ENCODE results near the gene CRIM1. TPM values are rescaled to one million over a fixed set of nuclear protein-coding genes. Genes with fewer than 3 reads are reported as not detected.

The CRIM1 gene
- total and polyA plus RNA-seq, 2 experiments from 2014 or later: 10.5 to 36.4 TPM

GRCh38 chr2:36374585-36374984, 19.0 kb downstream of the CRIM1 start:
- DNase-seq (ENCODE audit: low spot score): no peak
- peak overlapping the region; percentile 30; the same call in 1 of the 2 replicates for H3K27ac Mint-ChIP-seq
- no peak for ATAC-seq
- H3K79me2 ChIP-seq (replicated peaks; ENCODE audit: insufficient read depth): peaks cover 98% of the 10 kb centered on the region
- H2AFZ ChIP-seq: no peak overlapping the region
- no peak overlapping the region for H3K4me3 ChIP-seq
- H3K27me3 ChIP-seq (ENCODE audit: insufficient read depth): no peaks in the 10 kb centered on the region
- H3K4me1 Mint-ChIP-seq: peaks cover 92% of the 10 kb centered on the region
- no peaks in the 10 kb centered on the region for H3K36me3 ChIP-seq (ENCODE audit: insufficient read depth)
- H3K4me2 ChIP-seq: 0 out of 2 replicates have a peak overlapping the region, but pooled peaks have one; percentile 45
- peaks cover 3% of the 10 kb centered on the region for H3K27me3 Mint-ChIP-seq (ENCODE audit: insufficient read depth, low read depth, poor library complexity)
- H3K4me3 Mint-ChIP-seq: no peak overlapping the region
- H4K20me1 ChIP-seq (replicated peaks; ENCODE audit: insufficient read depth): no peaks in the 10 kb centered on the region; the same call in 1 of the 2 replicates
- TF ChIP-seq POLR2AphosphoS5 (IDR thresholded peaks at IDR 0.05; ENCODE audit: low read depth) (no peak), ETS1 (IDR thresholded peaks at IDR 0.05) (no peak), CREB1 (CRISPR knock-in tag; IDR thresholded peaks at IDR 0.05; ENCODE audit: low read depth) (no peak), EZH2phosphoT487 (IDR thresholded peaks at IDR 0.05; ENCODE audit: unreplicated experiment) (no peak), EZH2 (IDR thresholded peaks at IDR 0.05; ENCODE audit: low read depth, unreplicated experiment) (no peak), CTCF (conservative IDR thresholded peaks at IDR 0.05; ENCODE audit: low read depth in 2 of 2) (no peak), ZNF331 (CRISPR knock-in tag; IDR thresholded peaks at IDR 0.05; ENCODE audit: low read depth) (no peak), STAT1 (IDR thresholded peaks at IDR 0.05; ENCODE audit: unreplicated experiment) (no peak), NANOG (IDR thresholded peaks at IDR 0.05; ENCODE audit: borderline replicate concordance) (no peak), ZNF462 (CRISPR knock-in tag; IDR thresholded peaks at IDR 0.05) (no peak)
- H3K27ac ChIP-seq (ENCODE audit: low read depth): peak overlapping the region; percentile 36; the same call in 1 of the 2 replicates
- no peaks in the 10 kb centered on the region for H3K9me3 Mint-ChIP-seq
- H3F3A ChIP-seq (replicated peaks; ENCODE audit: low read depth): no peaks in the 10 kb centered on the region
- H3K9me2 ChIP-seq (ENCODE audit: insufficient read depth): no peaks in the 10 kb centered on the region
- H3K36me3 Mint-ChIP-seq (ENCODE audit: low read depth): peaks cover 3% of the 10 kb centered on the region; the same call in 2 of the 3 replicates
- H3K4me1 ChIP-seq (ENCODE audit: insufficient read depth): peaks cover 89% of the 10 kb centered on the region
